Measurements from ENCODE around the gene RUFY3.
"Not testable (repeated sequence)": the region's sequence is repeated elsewhere in the genome, so short reads cannot be mapped to it uniquely, and the experiment has no call there.

Gene RUFY3

GRCh38 chr4:70700712-70701111 is 21.1 kb upstream of the RUFY3 start:
- no peak overlapping the region for H3K4me2 ChIP-seq (ENCODE audit: low read depth, low read length)

GRCh38 chr4:70701271-70701670 is 20.5 kb upstream of the RUFY3 start:
- H3K9me2 ChIP-seq (replicated peaks; ENCODE audit: insufficient read depth, low read length): no peaks in the 10 kb centered on the region
- H3K9me3 ChIP-seq (replicated peaks; ENCODE audit: insufficient read depth, low read length): no peaks in the 10 kb centered on the region
- no peak overlapping the region for H3K27ac ChIP-seq (ENCODE audit: low read length)
- H3K9ac ChIP-seq (ENCODE audit: low read length): no peak overlapping the region
- TF ChIP-seq EZH2 (optimal IDR thresholded peaks at IDR 0.05; ENCODE audit: low read depth, low read length): no peak
- TF ChIP-seq CTCF (IDR thresholded peaks at IDR 0.05; ENCODE audit: low read length): no peak
- no peak for TF ChIP-seq EZH2phosphoT487 (IDR thresholded peaks at IDR 0.05; ENCODE audit: low read length)
- H3K4me2 ChIP-seq (ENCODE audit: low read depth, low read length): no peak overlapping the region
- H3F3A ChIP-seq (ENCODE audit: insufficient read depth, low read length): peaks cover 27% of the 10 kb centered on the region
- no peak for DNase-seq
- no peaks in the 10 kb centered on the region for H4K20me1 ChIP-seq (ENCODE audit: insufficient read depth, low read length)
- no peaks in the 10 kb centered on the region for H3K36me3 ChIP-seq (replicated peaks; ENCODE audit: insufficient read depth, low read length)
- peaks cover 11% of the 10 kb centered on the region for H3K79me2 ChIP-seq (ENCODE audit: low read length)
- H2AFZ ChIP-seq (ENCODE audit: low read length): no peak overlapping the region
- no peaks in the 10 kb centered on the region for H3K27me3 ChIP-seq (replicated peaks; ENCODE audit: insufficient read depth, low read length)
- H3K4me1 ChIP-seq (ENCODE audit: low read length): peaks cover 3% of the 10 kb centered on the region; the same call in 1 of the 2 replicates
- no peak overlapping the region for H3K4me3 ChIP-seq (ENCODE audit: low read length)

More at GRCh38 chr4:70700712-70701111, 21.1 kb upstream of the RUFY3 start:
- TF ChIP-seq EZH2 (optimal IDR thresholded peaks at IDR 0.05; ENCODE audit: low read depth, low read length) (no peak), CTCF (IDR thresholded peaks at IDR 0.05; ENCODE audit: low read length) (no peak), EZH2phosphoT487 (IDR thresholded peaks at IDR 0.05; ENCODE audit: low read length) (no peak)
- Histone ChIP-seq H3K36me3 (replicated peaks; ENCODE audit: insufficient read depth, low read length) (no peaks in the 10 kb centered on the region), H3K9me2 (replicated peaks; ENCODE audit: insufficient read depth, low read length) (no peaks in the 10 kb centered on the region), H3K9ac (ENCODE audit: low read length) (no peak overlapping the region), H4K20me1 (ENCODE audit: insufficient read depth, low read length) (no peaks in the 10 kb centered on the region), H2AFZ (ENCODE audit: low read length) (no peak overlapping the region), H3K27ac (ENCODE audit: low read length) (no peak overlapping the region), H3K4me1 (ENCODE audit: low read length) (0 out of 2 replicates have a peak, but pooled peaks cover 3% of the 10 kb centered on the region), H3K9me3 (replicated peaks; ENCODE audit: insufficient read depth, low read length) (no peaks in the 10 kb centered on the region), H3K27me3 (replicated peaks; ENCODE audit: insufficient read depth, low read length) (no peaks in the 10 kb centered on the region), H3K79me2 (ENCODE audit: low read length) (peaks cover 6% of the 10 kb centered on the region), H3F3A (ENCODE audit: insufficient read depth, low read length) (peaks cover 22% of the 10 kb centered on the region), H3K4me3 (ENCODE audit: low read length) (no peak overlapping the region)
- DNase-seq: no peak

- H2AFZ ChIP-seq (ENCODE audit: low read length); H3K27me3 ChIP-seq (replicated peaks; ENCODE audit: insufficient read depth, low read length); DNase-seq; H3K27ac ChIP-seq (ENCODE audit: low read length); H3K9me2 ChIP-seq (replicated peaks; ENCODE audit: insufficient read depth, low read length); H3K9ac ChIP-seq (ENCODE audit: low read length); H3K36me3 ChIP-seq (replicated peaks; ENCODE audit: insufficient read depth, low read length); H3K4me2 ChIP-seq (ENCODE audit: low read depth, low read length); H4K20me1 ChIP-seq (ENCODE audit: insufficient read depth, low read length); H3K9me3 ChIP-seq (replicated peaks; ENCODE audit: insufficient read depth, low read length); H3K4me1 ChIP-seq (ENCODE audit: low read length); H3K4me3 ChIP-seq (ENCODE audit: low read length): not testable (repeated sequence)
- Histone ChIP-seq H3F3A (ENCODE audit: insufficient read depth, low read length) (peaks cover 23% of the 10 kb centered on the region), H3K79me2 (ENCODE audit: low read length) (peaks cover 24% of the 10 kb centered on the region)
Measured at GRCh38 chr4:70702592-70702991, 19.2 kb upstream of the RUFY3 start.

GRCh38 chr4:70703619-70704214 is 18.0 kb upstream of the RUFY3 start:
- Histone ChIP-seq H3F3A (ENCODE audit: insufficient read depth, low read length) (peaks cover 23% of the 10 kb centered on the region), H3K9ac (ENCODE audit: low read length) (peak overlapping the region; percentile 48; the same call in 1 of the 2 replicates), H3K36me3 (replicated peaks; ENCODE audit: insufficient read depth, low read length) (no peaks in the 10 kb centered on the region), H2AFZ (ENCODE audit: low read length) (peak overlapping the region; percentile 79), H3K4me2 (ENCODE audit: low read depth, low read length) (peak overlapping the region; percentile 77), H3K4me1 (ENCODE audit: low read length) (peaks cover 10% of the 10 kb centered on the region; the same call in 1 of the 2 replicates), H3K27me3 (replicated peaks; ENCODE audit: insufficient read depth, low read length) (no peaks in the 10 kb centered on the region), H3K9me3 (replicated peaks; ENCODE audit: insufficient read depth, low read length) (no peaks in the 10 kb centered on the region), H4K20me1 (ENCODE audit: insufficient read depth, low read length) (no peaks in the 10 kb centered on the region), H3K27ac (ENCODE audit: low read length) (peak overlapping the region; percentile 55; the same call in 1 of the 2 replicates), H3K9me2 (replicated peaks; ENCODE audit: insufficient read depth, low read length) (no peaks in the 10 kb centered on the region), H3K79me2 (ENCODE audit: low read length) (peaks cover 36% of the 10 kb centered on the region), H3K4me3 (ENCODE audit: low read length) (peak overlapping the region; percentile 75)
- DNase-seq: no peak
- TF ChIP-seq EZH2 (optimal IDR thresholded peaks at IDR 0.05; ENCODE audit: low read depth, low read length) (no peak), EZH2phosphoT487 (IDR thresholded peaks at IDR 0.05; ENCODE audit: low read length) (no peak), CTCF (IDR thresholded peaks at IDR 0.05; ENCODE audit: low read length) (no peak)
